Endometrial microvascular endothelial cells (primary cell): Measurements from ENCODE around the gene HTRA3. TPM values are rescaled to one million over a fixed set of nuclear protein-coding genes. Genes with fewer than 3 reads are reported as not detected.

Experiments
- total RNA-seq: library from RNA; depleted of rRNA; stranded (reverse); fragments of >200 nt; gene quantifications from one replicate; pipeline ENCODE4 v1.2.3, GENCODE V29; 2015; ENCODE audit errors: inconsistent ontology term

The HTRA3 gene
- total RNA-seq, 1 donor from 2014 or later, result 1.3 TPM

Other genes with a start within 250 kb of the HTRA3 start
- 0.46 TPM for gene ABLIM2, start 110.9 kb upstream of the HTRA3 start, total RNA-seq
- 61.9 TPM for gene SH3TC1, start 70.5 kb upstream of the HTRA3 start, total RNA-seq
- gene ACOX3, start 171.0 kb downstream of the HTRA3 start, total RNA-seq, result 26.0 TPM
- 13.9 TPM for gene TRMT44, start 171.0 kb downstream of the HTRA3 start, total RNA-seq